DMS79 (cell line): ENCODE results near the gene CARD6.
"Not testable (repeated sequence)": the region's sequence is repeated elsewhere in the genome, so short reads cannot be mapped to it uniquely, and the experiment has no call there.

Experiments used
- DNase-seq: peaks from one replicate; lab custom pipeline; 2025; lab: John Stamatoyannopoulos, UW

CARD6 gene

GRCh38 chr5:40873286-40873880 lies 32.2 kb downstream of the CARD6 start:
- no peak for DNase-seq

GRCh38 chr5:40875958-40876357 lies 34.8 kb downstream of the CARD6 start:
- no peak for DNase-seq

GRCh38 chr5:40877371-40877988 lies 36.3 kb downstream of the CARD6 start:
- DNase-seq: no peak

GRCh38 chr5:40879163-40879942 lies 38.2 kb downstream of the CARD6 start:
- no peak for DNase-seq

- DNase-seq: no peak
These were observed 41.1 kb downstream of the CARD6 start for GRCh38 chr5:40882291-40882690.

GRCh38 chr5:40883051-40883450 lies 41.9 kb downstream of the CARD6 start:
- not testable (repeated sequence) for DNase-seq

- DNase-seq: not testable (repeated sequence)
These were observed 54.6 kb downstream of the CARD6 start for GRCh38 chr5:40895440-40896425.

- DNase-seq: no peak
These were observed 63.2 kb downstream of the CARD6 start for GRCh38 chr5:40904205-40904993.

- no peak for DNase-seq
These were observed 63.8 kb downstream of the CARD6 start for GRCh38 chr5:40904994-40905306.

- no peak for DNase-seq
These were observed 65.2 kb downstream of the CARD6 start for GRCh38 chr5:40906351-40906751.

GRCh38 chr5:40909264-40909663 lies 68.1 kb downstream of the CARD6 start, which contains the start of gene C7:
Gene C7 (plus strand): TSS chr5:40909497. CDS start chr5:40909611, 114 bp downstream.
- no peak for DNase-seq

- DNase-seq: no peak
These were observed 68.6 kb downstream of the CARD6 start for GRCh38 chr5:40909723-40910122.
